ENCODE data around the gene KLK4. TPM values are rescaled to one million over a fixed set of nuclear protein-coding genes. Genes with fewer than 3 reads are reported as not detected.

Gene KLK4
- total RNA-seq, 4 donors from 2014 or later: not detected

- WGBS, 2 donors: 62 to 64% methylated on average over 6 of the region's 6 CpGs
- intact Hi-C loops (cut with DNase I): no loop called here
- Histone ChIP-seq H3K9me3 (no peaks in the 10 kb centered on the region), H3K36me3 (no peaks in the 10 kb centered on the region), H3K4me3 (no peak overlapping the region), H3K27ac (no peak overlapping the region), H3K4me1 (peaks cover 0 to 20% (median 0%) of the 10 kb centered on the region in 3 donors), H3K27me3 (peaks cover 0 to 78% (median 0%) of the 10 kb centered on the region in 4 donors)
- TF ChIP-seq POLR2A (IDR thresholded peaks at IDR 0.05) (no peak), CTCF (IDR thresholded peaks at IDR 0.05) (no peak)
- no peak for DNase-seq
Measured at GRCh38 chr19:50857366-50857765, 53.8 kb downstream of the KLK4 start.

Other genes starting within 250 kb of the KLK4 start
- under 1 TPM in 1 of 4 donors, not detected in 3; 0.06 TPM for gene SHANK1, start 191.6 kb downstream of the KLK4 start, total RNA-seq
- 10 to 100 TPM in 1 of 4 donors, 1 to 10 TPM in 2, under 1 TPM in 1; 0.80 to 11.1 (median 3.9) TPM for gene CLEC11A, start 188.0 kb downstream of the KLK4 start, total RNA-seq
- gene GPR32, start 140.9 kb downstream of the KLK4 start, total RNA-seq: not detected
- gene ACP4, start 121.0 kb downstream of the KLK4 start, total RNA-seq: not detected
- not detected for gene KLK1, start 87.6 kb downstream of the KLK4 start, total RNA-seq
- gene KLK15, start 77.8 kb downstream of the KLK4 start, total RNA-seq: not detected
- gene KLK3, start 56.5 kb downstream of the KLK4 start, total RNA-seq: not detected
- gene KLK2, start 38.0 kb downstream of the KLK4 start, total RNA-seq: not detected
- gene KLK5, start 41.6 kb upstream of the KLK4 start, total RNA-seq: 10 to 100 TPM in 3 of 4 donors, 1 to 10 TPM in 1; 5.9 to 84.7 (median 49.9) TPM
- 100 to 1,000 TPM in 2 of 4 donors, 10 to 100 TPM in 1, 1 to 10 TPM in 1; 6.1 to 160 (median 102) TPM for gene KLK6, start 58.2 kb upstream of the KLK4 start, total RNA-seq
- gene KLK7, start 72.5 kb upstream of the KLK4 start, total RNA-seq: 100 to 1,000 TPM in 3 of 4 donors, 1 to 10 TPM in 1; 9.5 to 309 (median 198) TPM
- gene KLK8, start 90.2 kb upstream of the KLK4 start, total RNA-seq: 100 to 1,000 TPM in 3 of 4 donors, 10 to 100 TPM in 1; 32.8 to 235 (median 191) TPM
- 100 to 1,000 TPM in 3 of 4 donors, 10 to 100 TPM in 1; 73.4 to 816 (median 310) TPM for gene KLK10, start 108.3 kb upstream of the KLK4 start, total RNA-seq
- 100 to 1,000 TPM; 171 to 460 (median 244) TPM for gene KLK11, start 115.2 kb upstream of the KLK4 start, total RNA-seq
- gene KLK12, start 123.6 kb upstream of the KLK4 start, total RNA-seq: 100 to 1,000 TPM in 2 of 4 donors, 10 to 100 TPM in 2; 16.2 to 231 (median 115) TPM
- gene KLK13, start 153.7 kb upstream of the KLK4 start, total RNA-seq: 100 to 1,000 TPM; 163 to 973 (median 600) TPM
- gene KLK14, start 171.5 kb upstream of the KLK4 start, total RNA-seq: under 1 TPM in 1 of 4 donors, not detected in 3; 0.66 TPM
- 10 to 100 TPM; 10.8 to 18.6 (median 13.5) TPM for gene CTU1, start 197.0 kb upstream of the KLK4 start, total RNA-seq
- gene SIGLEC9, start 213.5 kb upstream of the KLK4 start, total RNA-seq: 1 to 10 TPM in 3 of 4 donors, under 1 TPM in 1; 0.49 to 4.4 (median 2.4) TPM
- 1 to 10 TPM in 1 of 4 donors, under 1 TPM in 2, not detected in 1; 0.13 to 3.8 (median 0.32) TPM for gene SIGLEC7, start 230.9 kb upstream of the KLK4 start, total RNA-seq